ENCODE measurements around the gene MRPL20. TPM values are rescaled to one million over a fixed set of nuclear protein-coding genes. Genes with fewer than 3 reads are reported as not detected.

The MRPL20 gene
- total RNA-seq, 1 experiment from 2014 or later = 110 TPM

DNA sequence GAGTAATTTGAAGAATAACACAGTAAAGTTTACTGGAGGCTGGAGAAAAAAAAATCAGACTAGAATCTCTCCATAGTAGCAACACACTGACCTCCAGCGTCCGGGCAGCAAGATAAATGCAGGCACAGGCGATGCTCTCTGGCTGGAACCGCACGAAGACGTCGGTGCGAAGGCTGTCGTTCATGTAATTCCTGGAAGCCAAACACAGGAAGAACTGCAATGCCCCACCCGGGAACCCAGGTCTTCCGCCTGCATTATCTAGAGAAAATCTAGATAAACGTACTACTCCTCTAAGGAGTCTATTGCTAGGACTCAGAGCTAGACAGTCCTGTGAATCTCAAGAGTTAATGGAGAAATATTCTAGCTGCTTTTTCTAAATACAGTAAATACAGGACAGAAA is 16.4 kb downstream of the MRPL20 start:
- ChIA-PET POLR2A (no interaction called here), CTCF (no interaction called here)
- Histone ChIP-seq H3K4me1 (no peaks in the 10 kb centered on the region), H3K27me3 (replicated peaks; ENCODE audit: control insufficient read depth, insufficient read depth, low read length) (no peaks in the 10 kb centered on the region), H3K9me3 (no peaks in the 10 kb centered on the region), H3K4me3 (ENCODE audit: low read depth, low read length) (no peak overlapping the region), H3K36me3 (ENCODE audit: control insufficient read depth, insufficient read depth, low read length) (no peaks in the 10 kb centered on the region; the same call in none of the 2 replicates)
- Mint-ChIP-seq H3K27me3 (ENCODE audit: insufficient read depth, unreplicated experiment) (no peaks in the 10 kb centered on the region), H3K27ac (ENCODE audit: unreplicated experiment) (no peak overlapping the region), H3K36me3 (ENCODE audit: insufficient read depth, unreplicated experiment) (peaks cover 97% of the 10 kb centered on the region), H3K9me3 (ENCODE audit: unreplicated experiment) (no peaks in the 10 kb centered on the region), H3K4me1 (ENCODE audit: low read depth, unreplicated experiment) (no peaks in the 10 kb centered on the region), H3K4me3 (ENCODE audit: unreplicated experiment) (no peak overlapping the region)
- no peak for DNase-seq
- TF ChIP-seq, protein P1, sequence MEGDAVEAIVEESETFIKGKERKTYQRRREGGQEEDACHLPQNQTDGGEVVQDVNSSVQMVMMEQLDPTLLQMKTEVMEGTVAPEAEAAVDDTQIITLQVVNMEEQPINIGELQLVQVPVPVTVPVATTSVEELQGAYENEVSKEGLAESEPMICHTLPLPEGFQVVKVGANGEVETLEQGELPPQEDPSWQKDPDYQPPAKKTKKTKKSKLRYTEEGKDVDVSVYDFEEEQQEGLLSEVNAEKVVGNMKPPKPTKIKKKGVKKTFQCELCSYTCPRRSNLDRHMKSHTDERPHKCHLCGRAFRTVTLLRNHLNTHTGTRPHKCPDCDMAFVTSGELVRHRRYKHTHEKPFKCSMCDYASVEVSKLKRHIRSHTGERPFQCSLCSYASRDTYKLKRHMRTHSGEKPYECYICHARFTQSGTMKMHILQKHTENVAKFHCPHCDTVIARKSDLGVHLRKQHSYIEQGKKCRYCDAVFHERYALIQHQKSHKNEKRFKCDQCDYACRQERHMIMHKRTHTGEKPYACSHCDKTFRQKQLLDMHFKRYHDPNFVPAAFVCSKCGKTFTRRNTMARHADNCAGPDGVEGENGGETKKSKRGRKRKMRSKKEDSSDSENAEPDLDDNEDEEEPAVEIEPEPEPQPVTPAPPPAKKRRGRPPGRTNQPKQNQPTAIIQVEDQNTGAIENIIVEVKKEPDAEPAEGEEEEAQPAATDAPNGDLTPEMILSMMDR (IDR thresholded peaks at IDR 0.05; ENCODE audit: insufficient read depth in 1 of 2, low read depth in 1 of 2, low read length in 1 of 2, severe bottlenecking in 1 of 2, unreplicated experiment in 1 of 2) = no peak
- intact Hi-C loops (cut with micrococcal nuclease; ENCODE audit: unreplicated experiment) = no loop called here
- no TSS peak for BruUV-seq (replicated peaks)

DNA sequence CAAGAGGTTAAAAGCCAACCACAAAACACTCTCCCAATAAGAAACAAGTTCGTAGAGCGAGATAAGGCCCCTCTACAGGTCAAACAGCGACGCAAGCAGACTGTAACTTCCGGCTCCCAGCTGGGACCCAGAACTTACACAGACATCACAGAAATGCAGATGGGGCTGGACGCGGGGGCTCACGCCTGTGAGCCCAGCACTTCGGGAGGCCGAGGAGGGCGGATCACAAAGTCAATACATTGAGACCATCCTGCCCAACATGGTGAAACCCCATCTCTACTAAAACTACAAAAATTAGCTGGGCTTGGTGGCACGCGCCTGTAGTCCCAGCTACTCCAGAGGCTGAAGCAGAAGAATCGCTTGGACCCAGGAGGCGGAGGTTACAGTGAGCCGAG is 19.0 kb downstream of the MRPL20 start:
- ChIA-PET CTCF (no interaction called here), POLR2A (no interaction called here)
- Mint-ChIP-seq H3K4me1 (ENCODE audit: low read depth, unreplicated experiment) (no peaks in the 10 kb centered on the region), H3K27me3 (ENCODE audit: insufficient read depth, unreplicated experiment) (no peaks in the 10 kb centered on the region), H3K4me3 (ENCODE audit: unreplicated experiment) (no peak overlapping the region), H3K36me3 (ENCODE audit: insufficient read depth, unreplicated experiment) (peaks cover 86% of the 10 kb centered on the region), H3K27ac (ENCODE audit: unreplicated experiment) (no peak overlapping the region), H3K9me3 (ENCODE audit: unreplicated experiment) (no peaks in the 10 kb centered on the region)
- TF ChIP-seq, protein P1 (IDR thresholded peaks at IDR 0.05; ENCODE audit: insufficient read depth in 1 of 2, low read depth in 1 of 2, low read length in 1 of 2, severe bottlenecking in 1 of 2, unreplicated experiment in 1 of 2) = no peak
- Histone ChIP-seq H3K4me3 (ENCODE audit: low read depth, low read length) (no peak overlapping the region), H3K27me3 (replicated peaks; ENCODE audit: control insufficient read depth, insufficient read depth, low read length) (no peaks in the 10 kb centered on the region), H3K36me3 (ENCODE audit: control insufficient read depth, insufficient read depth, low read length) (peaks cover 2% of the 10 kb centered on the region), H3K9me3 (no peaks in the 10 kb centered on the region), H3K4me1 (no peaks in the 10 kb centered on the region)
- BruUV-seq (replicated peaks) = no TSS peak
- DNase-seq = no peak
- intact Hi-C loops (cut with micrococcal nuclease; ENCODE audit: unreplicated experiment) = no loop called here

DNA sequence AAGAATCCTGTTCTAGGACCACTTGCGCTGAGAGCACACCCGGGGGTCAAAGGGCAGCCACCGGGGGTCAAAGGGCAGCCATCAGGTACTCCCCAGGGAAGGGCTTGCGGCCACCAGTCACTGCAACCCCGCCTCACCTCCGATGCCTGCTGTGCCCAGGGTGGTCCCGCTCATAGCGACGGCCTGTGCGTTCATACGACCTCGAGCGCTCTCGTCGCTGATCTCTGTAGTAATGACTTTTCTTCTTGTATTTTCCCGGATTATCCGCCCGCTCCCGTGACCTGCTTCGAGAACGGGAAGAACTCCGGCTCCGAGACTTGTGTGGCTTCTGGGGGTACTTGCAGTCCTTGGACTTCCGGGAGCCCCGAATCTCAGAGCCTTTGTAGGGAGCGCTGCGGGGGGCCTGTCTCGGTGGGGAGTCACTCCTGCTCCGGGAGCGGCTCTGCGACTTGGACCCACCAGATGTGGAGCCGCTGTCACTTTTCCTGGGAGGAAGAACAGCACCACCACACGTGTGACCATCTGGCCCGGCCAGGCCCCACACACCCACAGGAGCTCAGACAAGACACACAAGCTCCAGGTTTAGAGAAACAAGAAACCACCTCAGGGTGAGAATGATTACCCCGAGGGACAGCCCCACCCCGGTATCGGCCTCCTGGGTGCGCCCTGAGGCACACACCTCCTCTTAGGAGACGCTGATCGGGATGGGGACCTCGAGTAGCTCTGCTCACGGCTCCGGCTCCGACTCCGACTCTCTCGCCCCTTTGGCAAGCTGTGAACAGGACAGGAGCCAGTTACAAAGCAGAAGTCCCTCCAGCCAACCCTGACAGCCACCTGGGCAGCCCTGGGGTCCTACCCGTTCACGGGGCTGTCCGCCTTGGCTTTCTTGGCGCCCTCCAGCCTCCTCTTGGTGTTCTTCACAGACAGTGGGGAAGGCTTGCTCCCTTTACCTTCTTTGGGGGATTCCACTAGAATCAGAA is 19.7 kb downstream of the MRPL20 start:
- Mint-ChIP-seq H3K4me3 (ENCODE audit: unreplicated experiment) (no peak overlapping the region), H3K36me3 (ENCODE audit: insufficient read depth, unreplicated experiment) (peaks cover 79% of the 10 kb centered on the region), H3K4me1 (ENCODE audit: low read depth, unreplicated experiment) (no peaks in the 10 kb centered on the region), H3K27ac (ENCODE audit: unreplicated experiment) (no peak overlapping the region), H3K27me3 (ENCODE audit: insufficient read depth, unreplicated experiment) (no peaks in the 10 kb centered on the region), H3K9me3 (ENCODE audit: unreplicated experiment) (peaks cover 5% of the 10 kb centered on the region)
- Histone ChIP-seq H3K4me3 (ENCODE audit: low read depth, low read length) (no peak overlapping the region), H3K36me3 (ENCODE audit: control insufficient read depth, insufficient read depth, low read length) (peaks cover 2% of the 10 kb centered on the region), H3K4me1 (no peaks in the 10 kb centered on the region), H3K27me3 (replicated peaks; ENCODE audit: control insufficient read depth, insufficient read depth, low read length) (no peaks in the 10 kb centered on the region), H3K9me3 (no peaks in the 10 kb centered on the region)
- CTCF ChIA-PET = no interaction called here
- TF ChIP-seq, protein P1 (IDR thresholded peaks at IDR 0.05; ENCODE audit: insufficient read depth in 1 of 2, low read depth in 1 of 2, low read length in 1 of 2, severe bottlenecking in 1 of 2, unreplicated experiment in 1 of 2) = no peak
- no peak for DNase-seq
- intact Hi-C loops (cut with micrococcal nuclease; ENCODE audit: unreplicated experiment) = no loop called here
- no TSS peak for BruUV-seq (replicated peaks)
- POLR2A ChIA-PET = no interaction called here
